ENCODE data around the gene CHST11.

- no peak for TF ChIP-seq POLR2AphosphoS5 (IDR thresholded peaks at IDR 0.05; ENCODE audit: low read depth, low read length)
- no peak for TF ChIP-seq SPI1 (IDR thresholded peaks at IDR 0.05; ENCODE audit: low read depth, low read length)
- TF ChIP-seq POLR2A (IDR thresholded peaks at IDR 0.05; ENCODE audit: low read depth, low read length): no peak
- TF ChIP-seq TAF1 (IDR thresholded peaks at IDR 0.05; ENCODE audit: low read depth, low read length): no peak
Observed at GRCh38 chr12:104508752-104509446, 52.2 kb downstream of the CHST11 start.
